K562 (cell line): ENCODE data around the gene CLIC3. TPM values are rescaled to one million over a fixed set of nuclear protein-coding genes. Genes with fewer than 3 reads are reported as not detected.

Source experiments
- CHD4 ChIP-seq: fragments of 200-600 bp; sonication (generic); IDR thresholded peaks from 3 replicates; pipeline ENCODE4 v1.6.1; 2012; ENCODE audit warnings: low read depth, mild to moderate bottlenecking, mixed read lengths, low read length, inconsistent platforms; ENCODE audit not compliant: insufficient read depth, insufficient replicate concordance, poor library complexity, severe bottlenecking
- COPS2 ChIP-seq: fragments of 450-650 bp; conservative IDR thresholded peaks from 2 replicates; pipeline ENCODE4 v1.6.1; 2016; ENCODE audit warnings: mild to moderate bottlenecking, moderate library complexity
- GATAD2A ChIP-seq: fragments of 450-650 bp; IDR thresholded peaks from 2 replicates; pipeline ENCODE4 v1.6.1; 2017
- HDAC1 ChIP-seq, 2 experiments: fragments of 450-650 bp; IDR thresholded peaks; 2 replicates each; pipeline ENCODE4 v1.6.1; 2016 to 2017; ENCODE audit warnings: inconsistent platforms in 1 of 2, mild to moderate bottlenecking in 1 of 2, moderate library complexity in 1 of 2
- HOMEZ ChIP-seq: fragments of 250-450 bp; sonication (Bioruptor Pico); IDR thresholded peaks from 2 replicates; pipeline ENCODE4 v1.4.0; 2020; ENCODE audit warnings: mild to moderate bottlenecking, moderate library complexity
- ID3 ChIP-seq, 2 experiments: fragments of 250-450 bp in 1 of 2; fragments of 450-650 bp in 1 of 2; sonication (Bioruptor Pico) in 1 of 2; IDR thresholded peaks; 2 replicates each; pipeline versions ENCODE4 v1.6.1 to v1.8.0; 2016 to 2021; ENCODE audit warnings: mild to moderate bottlenecking in 2 of 2, moderate library complexity in 2 of 2, missing compliant biosample characterization in 1 of 2, missing genetic modification characterization in 1 of 2
- KDM4B ChIP-seq, 2 experiments: fragments of 450-650 bp in 1 of 2; sonication (generic) in 1 of 2; IDR thresholded peaks; 2 replicates each; pipeline ENCODE4 v1.6.1; 2016 to 2017; ENCODE audit warnings: borderline replicate concordance in 2 of 2, antibody characterized with exemption in 1 of 2, low read depth in 1 of 2, mild to moderate bottlenecking in 1 of 2
- KLF10 ChIP-seq: fragments of 250-450 bp; sonication (Bioruptor Pico); IDR thresholded peaks from 2 replicates; pipeline ENCODE4 v1.6.1; 2021; ENCODE audit warnings: matching md5 sums
- MAZ ChIP-seq, 2 experiments: fragments of 450-650 bp in 1 of 2; sonication (generic) in 1 of 2; formaldehyde crosslinking; IDR thresholded peaks in 1 of 2; conservative IDR thresholded peaks in 1 of 2; 2 replicates each; pipeline versions ENCODE4 v1.4.0 to v1.5.0; 2020; ENCODE audit warnings: mild to moderate bottlenecking in 1 of 2, missing genetic modification reagents in 1 of 2
- NR2C1 ChIP-seq, 2 experiments: fragments of 450-650 bp; IDR thresholded peaks; 2 replicates each; pipeline ENCODE4 v1.6.1; 2017; ENCODE audit warnings: mild to moderate bottlenecking in 2 of 2, antibody characterized with exemption in 1 of 2, inconsistent platforms in 1 of 2, missing compliant biosample characterization in 1 of 2, missing genetic modification characterization in 1 of 2
- PPARD ChIP-seq: fragments of 250-450 bp; sonication (Bioruptor Pico); IDR thresholded peaks from 2 replicates; pipeline ENCODE4 v1.8.0; 2022; ENCODE audit warnings: inconsistent platforms, mild to moderate bottlenecking, moderate library complexity
- PTRF ChIP-seq: fragments of 450-650 bp; IDR thresholded peaks from 2 replicates; pipeline ENCODE4 v1.6.1; 2016; ENCODE audit warnings: mild to moderate bottlenecking, missing genetic modification characterization, missing compliant biosample characterization
- PURB ChIP-seq: sonication (generic); formaldehyde crosslinking; IDR thresholded peaks from 2 replicates; pipeline ENCODE4 v1.9.0; 2021; ENCODE audit warnings: low read depth, mild to moderate bottlenecking, missing genetic modification reagents
- RFX7 ChIP-seq: fragments of 250-450 bp; sonication (Bioruptor Pico); IDR thresholded peaks from 2 replicates; pipeline ENCODE4 v1.5.1; 2021; ENCODE audit warnings: mild to moderate bottlenecking
- SIN3B ChIP-seq: fragments of 450-650 bp; IDR thresholded peaks from 2 replicates; pipeline ENCODE4 v1.6.1; 2017; ENCODE audit warnings: low read depth, mild to moderate bottlenecking, moderate library complexity
- STAT6 ChIP-seq: sonication (generic); formaldehyde crosslinking; IDR thresholded peaks from 2 replicates; pipeline ENCODE4 v1.8.1; 2023; ENCODE audit warnings: mild to moderate bottlenecking, missing genetic modification reagents
- TAF1 ChIP-seq: IDR thresholded peaks from 2 replicates; pipeline ENCODE4 v1.6.1; 2011; ENCODE audit warnings: mild to moderate bottlenecking, low read length, moderate library complexity; ENCODE audit not compliant: insufficient read depth, control insufficient read depth, severe bottlenecking; ENCODE audit errors: extremely low read depth
- USF2 ChIP-seq: sonication (generic); formaldehyde crosslinking; IDR thresholded peaks from 2 replicates; pipeline ENCODE4 v1.5.0; 2020; ENCODE audit warnings: missing genetic modification reagents
- ZNF134 ChIP-seq: fragments of 250-450 bp; sonication (Bioruptor Pico); conservative IDR thresholded peaks from 2 replicates; pipeline ENCODE4 v1.4.0; 2020
- ZNF24 ChIP-seq: fragments of 450-650 bp; IDR thresholded peaks from 2 replicates; pipeline ENCODE4 v1.6.1; 2016
- ZNF507 ChIP-seq: conservative IDR thresholded peaks from 2 replicates; pipeline ENCODE4 v1.6.1; 2017; ENCODE audit warnings: missing genetic modification characterization, missing compliant biosample characterization
- ZNF79 ChIP-seq: fragments of 250-450 bp; sonication (Bioruptor Pico); IDR thresholded peaks from 2 replicates; pipeline ENCODE4 v1.4.0; 2020; ENCODE audit warnings: low read depth, mild to moderate bottlenecking, moderate library complexity
- polyA plus RNA-seq, 8 experiments: library from polyadenylated mRNA; depleted of rRNA in 4 of 8; stranded (reverse) in 5 of 8; unstranded in 3 of 8; fragments of >200 nt; fragmentation: Nextera tagmentation in 2 of 8; fragmentation: Illumina TruSeq in 1 of 8; extraction: Ambion mirVana in 2 of 8; extraction: Trizol in 1 of 8; gene quantifications; 2 replicates each; pipeline versions ENCODE4 v1.2.1 to v1.2.3, GENCODE V29; 2011 to 2014; ENCODE audit warnings: inconsistent platforms in 1 of 8, missing spikeins in 1 of 8
- total RNA-seq, 7 experiments: library from RNA; depleted of rRNA in 6 of 7; stranded (reverse); fragments of >200 nt in 6 of 7; fragmentation: Illumina TruSeq in 2 of 7; extraction: Trizol in 2 of 7; gene quantifications; 2 replicates each; pipeline versions ENCODE4 v1.2.1 to v1.2.3, GENCODE V29; 2011 to 2021; ENCODE audit warnings: low replicate concordance in 1 of 7

Gene CLIC3
- total and polyA plus RNA-seq, 9 of the 15 experiments (the other 6 are each of a cell fraction or from before 2014, with no cell fraction given): 0.27 to 0.29 TPM; not detected in 7

- no peak for TF ChIP-seq KLF10 (CRISPR knock-in tag)
- no peak for TF ChIP-seq PTRF (tag)
- TF ChIP-seq ZNF24: no peak
- no peak for TF ChIP-seq CHD4
- peak in 1 of 2 experiments; percentile 28; a peak in 1 of 4 replicates for TF ChIP-seq HDAC1 (IDR thresholded peaks at IDR 0.05)
- no peak for TF ChIP-seq KDM4B (IDR thresholded peaks at IDR 0.05; ENCODE audit: borderline replicate concordance in 2 of 2, low read depth in 1 of 2)
- TF ChIP-seq ZNF507 (tag): no peak
- TF ChIP-seq TAF1: no peak
- TF ChIP-seq RFX7 (CRISPR knock-in tag): no peak
- peak; percentile 23 to 43; a peak in 1 of 4 replicates for TF ChIP-seq MAZ (CRISPR knock-in tag; conservative IDR thresholded peaks at IDR 0.05 in 1 of 2, IDR thresholded peaks at IDR 0.05 in 1 of 2)
- no peak for TF ChIP-seq HOMEZ (CRISPR knock-in tag)
- TF ChIP-seq NR2C1 (IDR thresholded peaks at IDR 0.05): no peak
- TF ChIP-seq NR2C1 (tag; IDR thresholded peaks at IDR 0.05): no peak
- no peak for TF ChIP-seq STAT6 (CRISPR knock-in tag)
- no peak for TF ChIP-seq USF2 (CRISPR knock-in tag)
- no peak for TF ChIP-seq SIN3B
- no peak for TF ChIP-seq ID3 (CRISPR knock-in tag; IDR thresholded peaks at IDR 0.05)
- no peak for TF ChIP-seq ID3 (tag; IDR thresholded peaks at IDR 0.05)
- TF ChIP-seq PPARD: no peak
- no peak for TF ChIP-seq ZNF79 (CRISPR knock-in tag)
- TF ChIP-seq GATAD2A: no peak
- TF ChIP-seq ZNF134: no peak
- no peak for TF ChIP-seq COPS2
- no peak for TF ChIP-seq PURB (CRISPR knock-in tag)
Measured at GRCh38 chr9:136996361-136997292, at the start of gene CLIC3 (continued).
